NCI-H146 (cell line): Measurements from ENCODE around the gene ZNF8.
A peak's percentile ranks its signal among the peaks of the same experiment; 100 is the strongest.

Source experiments
- DNase-seq: peaks from one replicate; lab custom pipeline; 2025; lab: John Stamatoyannopoulos, UW

The ZNF8 gene

DNA sequence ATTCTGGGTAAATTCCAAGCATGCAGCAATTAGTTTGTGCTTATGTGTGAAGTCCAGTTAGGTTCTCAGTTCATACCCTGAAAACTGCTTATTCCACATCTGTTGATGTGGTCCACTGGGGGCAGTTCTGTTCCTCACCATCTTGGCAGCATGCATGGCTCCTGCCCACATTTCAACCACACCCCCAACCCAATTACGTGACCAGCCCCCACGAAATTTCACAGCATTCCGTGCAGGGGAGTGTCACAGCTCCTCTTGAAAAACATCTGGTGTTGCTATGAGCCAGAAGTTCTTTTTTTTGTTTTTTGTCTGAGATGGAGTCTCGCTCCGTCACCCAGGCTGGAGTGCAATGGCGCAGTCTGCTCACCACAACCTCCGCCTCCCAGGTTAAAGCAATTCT lies 17.3 kb downstream of the ZNF8 start:
- no peak for DNase-seq

DNA sequence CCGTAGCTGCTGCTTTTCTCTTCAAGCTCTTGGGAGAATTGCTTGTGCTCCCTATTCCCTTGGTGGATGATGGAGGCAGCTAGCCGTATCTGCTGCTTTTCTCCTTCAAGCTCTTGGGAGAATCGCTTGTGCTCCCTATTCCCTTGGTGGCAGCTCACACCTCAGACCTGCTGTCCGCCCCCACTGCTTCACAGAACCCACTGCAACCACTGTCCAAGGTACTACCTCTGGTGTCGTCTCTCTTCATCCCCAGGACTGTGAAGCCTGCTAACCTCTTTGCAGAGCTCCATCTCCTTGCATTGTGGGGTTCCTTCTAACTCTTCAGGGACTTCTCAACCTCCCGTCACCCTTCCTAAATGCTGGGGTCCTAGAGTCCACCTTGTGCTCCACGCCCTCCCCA lies 21.9 kb downstream of the ZNF8 start:
- no peak for DNase-seq

DNA sequence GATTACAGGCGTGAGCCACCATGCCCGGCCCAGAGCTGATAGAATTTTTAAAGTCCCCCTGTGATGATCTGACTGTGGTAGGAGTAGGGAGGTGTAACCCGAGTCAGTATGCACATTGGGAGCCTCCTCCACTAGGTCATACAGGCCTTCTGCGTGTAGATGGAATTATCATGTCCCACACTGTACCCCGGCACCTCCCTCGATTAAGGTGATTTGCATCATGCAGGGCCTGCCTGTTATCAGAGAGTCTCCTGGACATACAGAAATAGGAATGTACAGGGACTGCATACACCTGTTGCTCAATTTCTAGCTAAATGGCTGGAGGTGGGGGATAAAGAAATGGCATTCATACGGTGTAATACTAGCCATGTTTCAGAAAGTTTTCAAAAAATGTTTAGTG lies 25.5 kb downstream of the ZNF8 start:
- no peak for DNase-seq

DNA sequence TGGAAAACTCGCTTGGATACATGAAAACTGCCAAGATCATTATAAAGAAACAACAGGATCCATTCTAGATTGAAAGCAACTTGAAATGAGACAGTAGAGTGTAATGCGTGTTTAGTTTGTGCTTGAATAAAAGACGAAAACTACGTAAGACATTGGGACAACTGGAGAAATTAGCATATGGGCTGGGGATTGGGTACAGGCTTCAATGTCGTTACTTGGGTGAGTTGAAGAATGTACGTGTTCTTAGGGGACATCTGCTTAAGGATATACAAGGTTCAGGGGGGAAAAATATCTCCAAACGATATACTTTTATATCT lies 26.0 kb downstream of the ZNF8 start:
- DNase-seq = no peak

DNA sequence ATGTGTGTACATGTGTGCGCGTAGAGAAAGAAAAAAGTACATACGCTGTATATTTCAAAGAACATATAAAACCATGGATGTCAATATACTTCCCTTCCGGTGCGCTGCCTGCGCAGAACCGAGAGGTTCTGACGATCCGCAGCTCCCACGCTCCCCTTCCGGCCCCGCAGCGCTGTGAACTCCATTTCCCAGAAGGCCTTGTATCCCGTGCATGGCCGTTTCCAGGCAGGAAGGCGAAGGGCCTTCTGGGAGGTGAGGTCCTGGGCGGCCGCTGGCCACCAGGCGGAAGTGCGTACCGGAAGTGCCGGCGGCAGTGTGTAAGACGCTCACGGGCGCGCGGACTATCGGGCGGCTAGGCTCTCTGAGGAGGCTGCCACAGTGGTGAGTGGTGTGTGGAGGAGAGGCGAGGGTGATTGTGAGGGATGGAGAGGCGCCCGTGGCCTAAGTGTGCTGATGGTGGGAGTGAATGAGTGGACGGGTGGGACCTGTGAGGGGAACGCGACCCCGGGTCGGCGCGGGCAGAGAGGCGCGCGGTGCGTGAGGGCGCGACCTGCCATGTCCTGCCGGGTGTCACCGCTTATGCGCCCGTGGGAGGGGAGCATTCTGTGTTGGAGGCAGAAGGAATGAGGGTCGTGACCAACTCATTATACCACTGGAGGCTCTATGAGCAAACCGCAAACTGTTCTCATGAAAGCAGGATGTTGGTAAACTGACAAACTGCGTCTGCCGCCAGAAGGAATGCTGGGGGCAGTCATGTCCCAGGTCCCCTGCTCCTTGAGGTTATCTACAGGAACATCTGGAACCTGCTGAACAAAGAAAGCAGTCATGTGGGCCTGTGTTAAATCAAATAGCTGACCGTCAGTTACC lies 26.5 kb downstream of the ZNF8 start, which contains the start of gene ERVK3-1:
Gene ERVK3-1, plus strand, starts transcription at position 313 of the 867 bp plus-strand sequence. CDS start 6,792 bp downstream, outside the sequence.
- peak; percentile 98 for DNase-seq

DNA sequence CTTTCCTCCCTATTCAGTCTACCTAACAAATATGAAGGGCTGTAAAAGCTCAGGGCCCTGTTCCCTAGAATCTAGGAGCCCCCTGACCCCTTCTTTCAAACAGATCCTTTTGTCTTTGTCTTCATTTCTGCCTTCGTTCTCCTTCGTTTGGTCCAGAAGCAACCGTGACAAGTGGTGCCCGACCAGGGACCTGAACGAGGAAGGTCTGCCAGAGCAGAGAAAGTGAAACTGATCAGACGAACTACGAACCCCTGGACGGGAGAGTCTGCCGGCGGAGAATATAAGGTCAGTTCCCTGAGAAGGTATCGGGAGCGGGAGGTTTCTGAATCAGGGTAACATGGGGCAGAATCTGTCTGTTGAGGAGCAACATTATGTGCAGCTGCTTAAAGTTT lies 27.2 kb downstream of the ZNF8 start:
- DNase-seq = no peak

DNA sequence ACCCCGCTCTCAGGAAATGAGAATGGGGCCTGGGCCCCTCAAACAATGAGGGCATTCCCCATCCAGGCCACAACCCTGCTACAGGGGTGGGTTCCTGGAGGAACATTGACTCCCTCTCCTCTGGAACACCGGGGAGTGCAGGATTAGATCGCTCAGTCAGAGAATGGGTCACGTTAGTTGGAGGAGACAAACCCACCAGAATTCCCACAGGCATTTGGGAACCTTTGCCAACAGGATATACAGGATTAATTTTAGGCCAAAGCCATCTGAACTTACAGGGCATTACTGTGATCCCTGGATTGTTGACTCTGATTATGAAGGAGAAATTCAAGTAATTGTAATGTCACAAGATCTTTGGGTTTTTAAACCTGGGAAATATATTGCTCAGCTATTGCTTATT lies 29.0 kb downstream of the ZNF8 start:
- DNase-seq = no peak

DNA sequence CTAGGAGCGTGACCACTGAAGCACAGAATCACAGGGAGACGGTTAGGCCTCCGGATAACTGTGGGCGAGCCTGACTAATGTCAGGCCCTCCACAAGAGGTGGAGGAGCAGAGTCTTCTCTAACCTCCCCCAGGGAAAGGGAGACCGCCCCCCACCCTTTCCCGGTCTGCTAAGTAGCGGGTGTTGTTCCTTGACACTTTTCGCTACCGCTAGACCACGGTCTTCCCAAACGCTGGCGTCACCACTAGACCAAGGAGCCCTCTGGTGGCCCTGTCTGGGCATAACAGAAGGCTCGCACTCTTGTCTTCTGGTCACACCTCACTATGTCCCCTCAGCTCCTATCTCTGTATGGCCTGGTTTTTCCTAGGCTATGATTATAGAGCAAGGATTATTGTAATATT lies 31.9 kb downstream of the ZNF8 start:
- DNase-seq = peak; percentile 3

DNA sequence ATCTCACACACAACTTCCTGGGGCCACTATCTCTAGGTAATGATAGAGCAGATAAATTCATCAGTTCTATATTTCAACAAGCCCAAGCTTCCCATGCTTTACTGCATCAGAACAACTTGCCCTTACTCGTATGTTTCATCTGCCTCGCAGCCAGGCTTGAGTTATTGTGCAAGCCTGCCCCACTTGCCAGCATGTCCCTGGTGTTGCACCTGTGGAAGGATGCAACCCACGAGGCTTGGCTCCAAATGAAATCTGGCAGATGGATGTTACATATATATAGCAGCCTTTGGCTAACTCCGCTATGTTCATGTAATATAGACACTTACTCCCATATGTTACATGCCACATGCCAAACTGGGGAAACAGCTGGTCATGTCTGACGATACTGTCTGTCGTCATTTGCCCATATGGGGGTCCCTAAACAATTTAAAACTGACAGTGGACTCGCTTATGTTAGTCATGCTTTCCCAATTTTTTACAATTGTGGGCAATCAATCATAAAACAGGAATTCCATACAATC lies 32.6 kb downstream of the ZNF8 start:
- DNase-seq = no peak

DNA sequence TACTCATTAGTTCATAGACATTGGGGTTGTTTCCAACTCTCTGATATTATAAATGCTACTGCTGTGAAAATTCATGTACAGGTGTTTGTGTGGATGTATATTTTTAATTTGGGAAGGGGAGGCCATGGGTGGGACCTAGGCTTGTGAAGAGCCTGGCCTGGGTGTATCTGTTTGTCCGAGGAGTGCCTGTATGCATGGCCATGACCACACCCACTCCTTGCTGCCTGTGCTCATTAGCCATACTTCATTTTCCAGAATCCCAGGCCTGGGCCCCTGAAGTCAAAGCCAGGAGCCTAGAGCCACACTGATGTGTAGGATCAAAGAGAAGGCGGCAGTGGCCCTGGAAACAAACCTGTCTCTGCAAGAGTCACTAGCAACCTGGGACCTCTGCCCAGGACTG lies 36.8 kb downstream of the ZNF8 start:
- DNase-seq = no peak

DNA sequence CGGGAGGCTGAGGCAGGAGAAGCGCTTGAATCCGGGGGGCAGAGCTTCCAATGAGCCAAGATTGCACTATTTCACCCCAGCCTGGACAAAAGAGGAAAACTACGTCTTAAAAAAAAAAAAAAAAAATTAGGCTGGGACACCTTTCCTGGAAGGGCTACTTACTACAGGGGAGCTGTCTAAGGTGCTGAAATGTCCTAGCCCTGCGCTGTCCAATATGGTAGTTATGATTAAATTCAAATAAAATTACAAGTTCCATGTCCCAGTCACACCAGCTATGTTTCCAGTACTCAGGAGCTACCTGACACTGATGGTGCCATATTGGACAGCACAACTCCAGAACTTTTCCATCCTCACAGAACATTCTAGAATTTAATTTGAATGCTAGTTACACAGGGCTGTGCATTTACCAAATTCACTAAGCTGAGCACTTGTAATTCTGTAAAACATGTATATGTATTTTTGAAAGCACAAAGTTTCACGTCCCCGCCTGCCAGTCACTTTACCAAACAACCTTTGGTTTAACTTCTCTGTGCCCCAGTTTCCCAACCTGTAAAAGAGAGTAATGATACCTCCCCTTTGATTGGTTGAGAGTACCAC lies 38.8 kb downstream of the ZNF8 start:
- no peak for DNase-seq

DNA sequence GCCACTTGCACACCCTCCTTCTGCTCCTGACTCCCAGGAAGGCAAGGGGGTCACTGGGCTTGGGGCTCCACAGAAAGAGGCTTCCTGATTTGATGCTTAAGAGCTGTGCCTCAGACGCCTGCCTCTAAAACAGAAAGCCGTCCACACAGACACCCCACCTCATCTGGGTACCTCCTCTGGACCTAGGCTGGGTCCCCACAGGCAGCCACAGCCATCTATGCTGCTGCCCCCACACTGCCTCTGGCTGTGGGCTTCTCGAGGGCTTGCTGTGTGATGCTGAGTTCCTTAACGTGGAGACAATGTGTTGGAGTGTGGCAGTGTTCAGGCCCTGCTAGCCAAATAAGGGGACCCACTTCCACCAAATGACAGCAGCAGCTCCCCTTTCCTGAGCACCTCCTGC lies 39.5 kb downstream of the ZNF8 start:
- DNase-seq = no peak

DNA sequence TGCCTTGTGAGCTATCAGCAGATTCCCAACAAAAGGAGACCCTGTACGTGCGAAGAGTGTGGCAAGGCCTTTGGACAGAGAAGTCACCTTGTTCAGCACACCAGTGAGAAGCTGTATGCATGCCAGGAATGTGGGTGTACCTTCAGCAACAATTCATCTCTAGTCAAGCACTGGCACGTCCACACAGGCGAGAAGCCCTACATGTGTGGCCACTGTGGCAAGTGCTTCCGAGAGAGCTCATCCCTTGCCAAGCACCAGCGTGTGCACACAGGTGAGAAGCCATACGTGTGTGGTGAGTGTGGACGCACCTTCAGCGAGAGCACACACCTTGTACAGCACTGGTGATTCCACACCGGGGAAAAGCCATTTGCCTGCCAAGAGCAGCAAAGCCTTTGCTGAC lies 40.5 kb downstream of the ZNF8 start:
- no peak for DNase-seq

DNA sequence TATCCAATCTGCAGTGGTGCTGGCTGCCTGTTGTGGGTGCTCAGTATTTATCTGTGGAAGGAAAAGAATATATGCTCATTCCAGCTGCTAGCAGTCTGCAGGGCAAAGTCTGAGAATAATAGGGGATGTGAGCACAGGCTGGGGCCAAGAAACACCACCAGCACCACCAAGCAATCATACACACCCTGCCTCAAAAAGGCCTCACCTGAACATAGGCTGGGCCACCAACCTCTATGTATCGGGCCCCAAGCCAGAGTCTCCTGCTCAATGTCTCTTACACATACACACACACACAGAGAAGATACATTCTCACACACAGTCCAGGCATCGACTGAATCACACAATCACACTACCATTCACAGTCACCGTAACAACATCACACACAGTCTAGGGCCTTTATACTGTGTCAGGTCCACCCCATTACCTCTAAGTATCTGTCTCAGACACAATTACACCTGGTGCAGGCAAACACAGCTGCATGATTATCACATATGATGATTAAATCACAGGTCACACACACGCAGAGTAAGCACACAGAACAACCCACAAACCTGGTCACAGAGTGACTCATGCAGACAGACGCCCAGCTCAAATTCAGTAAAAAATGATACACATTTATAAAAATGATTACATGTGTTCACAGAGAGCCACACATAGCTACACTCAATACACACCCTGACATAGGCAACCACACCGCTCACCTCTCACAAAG lies 46.7 kb downstream of the ZNF8 start:
- peak; percentile 82 for DNase-seq

DNA sequence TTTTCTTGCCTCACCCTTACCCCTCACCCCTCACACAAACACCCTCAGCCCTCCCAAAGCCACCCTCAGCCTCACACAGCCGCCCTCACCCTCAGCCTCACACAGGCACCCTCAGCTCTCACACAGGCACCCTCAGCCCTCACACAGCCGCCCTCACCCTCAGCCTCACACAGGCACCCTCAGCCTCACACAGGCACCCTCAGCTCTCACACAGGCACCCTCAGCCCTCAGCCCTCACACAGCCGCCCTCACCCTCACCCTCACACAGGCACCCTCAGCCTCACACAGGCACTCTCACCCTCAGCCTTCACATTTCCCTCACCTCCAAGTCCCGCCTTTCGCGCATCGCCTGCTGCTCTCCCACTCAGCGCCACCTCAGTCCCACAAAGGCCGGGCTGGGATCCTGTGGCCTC lies 47.8 kb downstream of the ZNF8 start:
- no peak for DNase-seq

DNA sequence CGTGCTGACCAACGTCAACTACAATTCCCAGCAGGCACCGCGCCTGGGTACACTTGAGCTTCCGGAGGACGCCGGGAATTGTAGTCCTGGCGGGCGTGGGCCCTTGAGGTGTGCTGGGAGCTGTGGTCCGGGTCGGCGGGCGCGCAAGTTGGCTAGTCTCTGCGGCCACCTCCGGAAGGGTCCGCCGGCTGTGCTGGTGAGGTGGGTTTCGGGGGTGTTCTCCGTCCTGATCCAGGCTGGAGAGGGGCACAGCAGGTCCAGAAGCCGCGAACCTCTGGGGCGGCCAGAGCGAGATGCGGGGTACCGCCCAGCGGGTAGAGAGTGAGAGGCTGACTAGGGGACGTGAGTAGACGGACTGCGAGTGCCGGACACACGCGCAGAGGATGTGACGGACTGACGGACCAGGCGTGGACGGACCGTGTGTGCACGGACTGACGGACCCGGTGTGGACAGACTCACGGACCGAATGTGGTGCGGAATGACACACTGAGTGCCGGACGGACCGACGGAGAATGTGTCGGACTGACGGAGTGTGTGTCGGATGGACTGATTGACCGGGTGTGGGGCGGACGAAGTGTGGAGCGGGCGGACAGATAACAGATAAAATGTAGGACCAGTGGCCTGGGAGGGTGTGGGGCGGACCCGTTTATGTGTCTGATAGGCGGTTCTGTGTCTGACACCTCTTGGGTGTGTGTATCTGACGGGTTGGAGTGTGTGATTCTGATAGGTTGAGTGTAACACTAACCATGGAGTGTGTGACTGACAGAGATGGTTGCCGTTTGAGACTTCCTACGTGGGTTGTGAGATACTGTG lies 48.4 kb downstream of the ZNF8 start, which contains the start of gene ZSCAN22:
Gene ZSCAN22, plus strand, starts transcription at position 81 of the 813 bp plus-strand sequence. CDS start 7,809 bp downstream, outside the sequence.
- peak; percentile 99 for DNase-seq

DNA sequence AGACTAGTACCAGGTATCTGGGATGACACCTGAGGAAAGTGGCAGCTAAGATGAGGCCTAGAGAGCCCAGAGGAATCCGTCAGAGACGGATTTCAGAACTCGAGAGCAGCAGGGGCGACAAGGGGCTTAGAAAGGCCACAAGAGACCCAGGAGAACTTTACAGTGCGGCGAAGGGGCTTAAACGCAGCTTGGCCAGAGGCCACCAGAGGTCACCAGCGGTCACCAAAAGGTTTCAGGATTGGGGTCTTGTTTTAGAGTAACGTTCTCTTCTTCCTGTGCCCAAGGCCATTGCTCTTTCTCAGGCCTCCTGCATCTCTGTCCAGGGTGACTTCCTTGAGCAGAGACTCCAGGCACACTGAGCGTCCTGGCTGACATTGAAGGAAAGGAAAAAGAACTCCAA lies 50.2 kb downstream of the ZNF8 start:
- peak; percentile 35 for DNase-seq

DNA sequence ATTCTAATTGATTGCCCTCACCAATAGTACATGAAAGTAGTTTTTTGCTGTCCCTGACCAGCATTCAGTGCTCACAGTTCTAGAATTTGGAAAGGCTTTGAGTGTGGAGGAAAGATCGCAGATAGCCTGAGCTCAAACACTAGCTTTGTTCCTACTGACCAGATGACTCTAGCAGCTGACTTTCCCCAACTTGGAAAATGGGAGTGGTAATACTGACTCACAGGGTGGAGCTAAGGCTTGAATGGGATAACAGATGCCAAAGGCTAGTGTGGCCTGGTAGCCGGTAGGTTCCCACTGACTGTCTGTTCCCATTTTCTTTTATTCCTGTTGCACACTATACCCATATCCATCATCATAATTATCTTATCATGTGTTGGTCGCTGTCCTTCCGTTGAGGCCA lies 51.7 kb downstream of the ZNF8 start:
- DNase-seq = no peak

DNA sequence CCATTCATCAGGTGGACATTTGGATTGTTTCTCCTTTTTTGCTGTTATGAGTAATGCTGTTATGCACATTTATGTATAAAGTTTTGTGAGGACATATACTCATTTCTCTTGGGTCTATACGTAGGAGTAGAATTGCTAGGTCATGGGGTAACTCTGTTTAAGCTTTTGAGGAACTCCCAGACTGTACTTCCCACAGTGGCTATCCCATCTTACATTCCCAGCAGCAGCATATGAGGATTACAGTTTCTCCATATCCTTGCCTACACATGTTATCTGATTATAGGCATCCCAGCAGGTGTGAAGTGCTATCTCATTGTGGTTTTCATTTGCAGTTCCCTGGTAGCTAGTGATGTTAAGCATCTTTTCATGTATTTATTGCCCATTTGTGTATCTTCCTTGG lies 53.9 kb downstream of the ZNF8 start:
- no peak for DNase-seq

DNA sequence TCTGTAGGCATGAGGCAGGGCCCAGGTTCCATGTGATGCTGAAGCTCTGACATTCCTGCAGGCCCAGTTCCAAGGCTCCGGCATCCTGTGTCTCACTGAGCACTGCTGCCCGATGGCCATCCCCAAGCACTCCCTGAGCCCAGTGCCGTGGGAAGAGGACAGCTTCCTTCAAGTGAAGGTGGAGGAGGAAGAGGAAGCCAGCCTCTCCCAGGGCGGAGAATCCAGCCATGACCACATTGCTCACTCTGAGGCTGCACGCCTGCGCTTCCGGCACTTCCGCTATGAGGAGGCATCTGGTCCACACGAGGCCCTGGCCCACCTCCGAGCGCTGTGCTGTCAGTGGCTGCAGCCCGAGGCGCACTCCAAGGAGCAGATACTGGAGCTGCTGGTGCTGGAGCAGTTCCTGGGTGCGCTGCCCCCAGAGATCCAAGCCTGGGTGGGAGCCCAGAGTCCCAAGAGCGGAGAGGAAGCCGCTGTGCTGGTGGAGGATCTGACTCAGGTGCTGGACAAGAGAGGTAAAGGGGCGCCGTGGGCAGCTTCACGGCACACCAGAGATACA lies 56.0 kb downstream of the ZNF8 start:
- no peak for DNase-seq

DNA sequence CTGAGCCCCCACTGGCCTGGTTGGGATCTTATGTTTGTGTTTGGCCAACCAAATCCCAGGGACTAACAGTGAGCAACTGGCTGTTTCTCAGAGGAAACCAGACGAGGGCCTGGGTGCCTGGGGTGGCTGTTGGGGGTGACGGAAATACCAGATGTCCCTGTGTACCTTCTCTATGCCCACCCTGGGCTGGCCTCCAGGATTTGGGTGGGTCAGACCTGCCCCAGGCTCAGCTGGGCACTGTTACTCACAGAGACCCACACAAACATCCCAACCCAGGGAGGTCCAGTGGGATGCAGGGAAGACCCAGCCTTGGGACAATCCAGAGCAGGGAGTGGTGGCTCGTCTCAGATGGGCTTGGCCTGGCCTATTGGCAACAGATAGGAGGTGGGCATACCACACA lies 56.9 kb downstream of the ZNF8 start:
- no peak for DNase-seq

DNA sequence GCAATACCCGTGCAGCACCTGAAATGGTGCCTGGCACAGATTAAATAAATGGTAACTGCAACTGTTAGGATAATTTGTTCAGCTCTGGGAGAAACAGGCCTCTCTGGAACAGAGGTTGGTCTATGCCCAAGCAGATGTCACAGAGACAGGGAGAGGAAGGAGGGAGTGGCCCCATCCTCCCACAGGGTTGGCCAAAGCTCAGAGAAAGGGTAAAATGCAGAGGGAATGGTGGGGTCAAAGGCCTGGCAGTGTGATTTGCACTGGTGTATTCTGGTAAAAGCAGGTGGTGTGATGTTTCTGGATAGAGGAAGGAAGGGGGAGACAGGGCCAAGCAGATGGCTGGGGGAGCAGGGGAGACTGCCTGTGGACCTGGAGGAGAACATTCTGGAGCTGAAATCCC lies 57.5 kb downstream of the ZNF8 start:
- no peak for DNase-seq
